ENCODE results near the gene SUSD3. TPM values are rescaled to one million over a fixed set of nuclear protein-coding genes. Genes with fewer than 3 reads are reported as not detected.

The SUSD3 gene
- total and polyA plus RNA-seq, 2 of the 8 experiments (the other 6 are each of a cell fraction or from before 2014, with no cell fraction given): 5.5 to 35.4 TPM

GRCh38 chr9:93040409-93040808, 18.1 kb upstream of the SUSD3 start:
- Histone ChIP-seq H4K5ac (ENCODE audit: insufficient read length, low read depth, low read length) (no peak overlapping the region), H2BK120ac (replicated peaks; ENCODE audit: low read depth, low read length) (no peak overlapping the region), H3K27me3 (replicated peaks in 1 of 4; ENCODE audit: control insufficient read depth in 3 of 4, extremely low read depth in 1 of 4, insufficient read depth in 3 of 4, low read length in 3 of 4) (no peaks in the 10 kb centered on the region), H2AK5ac (ENCODE audit: low read depth, low read length) (no peak overlapping the region), H3K18ac (ENCODE audit: extremely low read depth, low read length) (no peak overlapping the region), H3K4ac (replicated peaks; ENCODE audit: insufficient read length, low read depth, low read length) (no peak overlapping the region), H3K4me2 (ENCODE audit: insufficient read depth in 1 of 2, low read depth in 2 of 2, low read length in 2 of 2) (no peak overlapping the region), H2BK12ac (ENCODE audit: low read depth, low read length) (no peak overlapping the region), H3K79me2 (ENCODE audit: control insufficient read depth in 1 of 2, insufficient read depth in 2 of 2, low read length in 2 of 2) (no peaks in the 10 kb centered on the region), H4K20me1 (replicated peaks in 1 of 2; ENCODE audit: control insufficient read depth in 1 of 2, insufficient read depth in 2 of 2, low read length in 2 of 2) (no peaks in the 10 kb centered on the region), H3K27ac (ENCODE audit: low read depth, low read length) (no peak overlapping the region), H3K9me3 (ENCODE audit: insufficient read depth in 2 of 2, low read depth in 1 of 2, low read length in 1 of 2) (no peaks in the 10 kb centered on the region), H3K79me1 (ENCODE audit: low read depth, low read length) (no peaks in the 10 kb centered on the region), H3K4me1 (replicated peaks in 1 of 4; ENCODE audit: control insufficient read depth in 3 of 4, insufficient read depth in 4 of 4, low read length in 3 of 4) (peaks cover 0 to 9% (median under 1%) of the 10 kb centered on the region in 4 experiments; a peak in 3 of 7 replicates), H4K8ac (ENCODE audit: extremely low read depth, insufficient read depth, low read length) (no peak overlapping the region), H4K91ac (replicated peaks; ENCODE audit: insufficient read length, low read length) (no peak overlapping the region), H3K56ac (replicated peaks; ENCODE audit: insufficient read length, low read depth, low read length) (no peak overlapping the region), H2AFZ (ENCODE audit: low read length) (no peak overlapping the region), H3K9ac (replicated peaks in 1 of 4; ENCODE audit: extremely low read depth in 1 of 4, low read depth in 3 of 4, low read length in 3 of 4) (no peak overlapping the region), H3K4me3 (ENCODE audit: extremely low read depth in 1 of 4, insufficient read depth in 2 of 4, low read depth in 3 of 4, low read length in 4 of 4) (no peak overlapping the region), H2BK20ac (ENCODE audit: low read length) (no peak overlapping the region), H3K36me3 (ENCODE audit: control insufficient read depth in 2 of 4, insufficient read depth in 4 of 4, low read length in 3 of 4) (no peaks in the 10 kb centered on the region), H2BK5ac (ENCODE audit: low read depth, low read length) (no peak overlapping the region), H3K23ac (ENCODE audit: insufficient read length) (no peak overlapping the region), H3K23me2 (ENCODE audit: low read depth, low read length) (no peaks in the 10 kb centered on the region), H3K14ac (ENCODE audit: insufficient read length) (no peak overlapping the region), H2BK15ac (ENCODE audit: low read length) (no peak overlapping the region)
- DNase-seq (ENCODE audit: low read depth in 1 of 2, low spot score in 2 of 2) (no peak), FAIRE-seq (no peak)
- ChIA-PET POLR2A (ENCODE audit: partially characterized antibody) (interaction anchor here (1.3 to 1.4 kb wide), 2 partner anchors 11 to 27 kb away, joined by 3 to 6 read pairs; no protein-coding TSS in a partner anchor), CTCF (ENCODE audit: partially characterized antibody) (interaction anchor here (0.7 kb wide), 1 partner anchor 59 kb away, joined by 3 read pairs; no protein-coding TSS in a partner anchor)
- TF ChIP-seq EZH2 (IDR thresholded peaks at IDR 0.05; ENCODE audit: low read depth, low read length, severe bottlenecking) (no peak), CREB1 (IDR thresholded peaks at IDR 0.05) (no peak), TEAD4 (IDR thresholded peaks at IDR 0.05; ENCODE audit: low read depth, low read length) (no peak), NANOG (IDR thresholded peaks at IDR 0.05; ENCODE audit: insufficient read depth, low read depth, low read length, poor library complexity, severe bottlenecking) (no peak), RFX5 (IDR thresholded peaks at IDR 0.05; ENCODE audit: borderline replicate concordance, low read depth, low read length) (no peak), SIRT6 (IDR thresholded peaks at IDR 0.05; ENCODE audit: low read length) (no peak), CBX5 (IDR thresholded peaks at IDR 0.05; ENCODE audit: low read depth, low read length) (no peak)
- WGBS, 2 experiments (ENCODE audit: extremely low coverage in 1 of 2, insufficient coverage in 1 of 2, insufficient read length in 1 of 2, insufficient replicate concordance in 2 of 2, low coverage in 1 of 2, low lambda C conversion rate in 2 of 2, missing lambda C conversion rate in 1 of 2): 84% methylated on average over 7 of the region's 7 CpGs; no CpG with 5 or more reads in 1 of the 2 experiments

All from H1 (cell line).